ENCODE results near the gene SNX6. TPM values are rescaled to one million over a fixed set of nuclear protein-coding genes. Genes with fewer than 3 reads are reported as not detected.
"Not testable (repeated sequence)": the region's sequence is repeated elsewhere in the genome, so short reads cannot be mapped to it uniquely, and the experiment has no call there.

SNX6 gene
- polyA plus RNA-seq, 1 donor: 93.9 TPM

- no peak for DNase-seq
- Histone ChIP-seq H3K27me3 (ENCODE audit: control insufficient read depth, insufficient read depth, low read length) (no peaks in the 10 kb centered on the region), H3K36me3 (ENCODE audit: control insufficient read depth, insufficient read depth, low read length) (no peaks in the 10 kb centered on the region), H3K9me3 (ENCODE audit: control insufficient read depth, low read depth, low read length) (no peaks in the 10 kb centered on the region), H3K27ac (ENCODE audit: low read length) (no peak overlapping the region), H3K4me1 (ENCODE audit: control insufficient read depth, insufficient read depth, low read length) (no peaks in the 10 kb centered on the region), H3K4me3 (ENCODE audit: low read length) (no peak overlapping the region)
- no CpG with 5 or more reads among the region's 6 CpGs for WGBS (ENCODE audit: insufficient coverage, low lambda C conversion rate)
These were observed 13.4 kb upstream of the SNX6 start for GRCh38 chr14:34643361-34643760.

- Histone ChIP-seq H3K9me3 (ENCODE audit: control insufficient read depth, low read depth, low read length) (no peaks in the 10 kb centered on the region), H3K4me3 (ENCODE audit: low read length) (no peak overlapping the region), H3K36me3 (ENCODE audit: control insufficient read depth, insufficient read depth, low read length) (no peaks in the 10 kb centered on the region), H3K27ac (ENCODE audit: low read length) (no peak overlapping the region), H3K4me1 (ENCODE audit: control insufficient read depth, insufficient read depth, low read length) (no peaks in the 10 kb centered on the region), H3K27me3 (ENCODE audit: control insufficient read depth, insufficient read depth, low read length) (no peaks in the 10 kb centered on the region)
- WGBS (ENCODE audit: insufficient coverage, low lambda C conversion rate): no CpG with 5 or more reads among the region's 3 CpGs
- no peak for DNase-seq
These were observed 12.6 kb upstream of the SNX6 start for GRCh38 chr14:34642595-34642994.

GRCh38 chr14:34640826-34641225, 10.9 kb upstream of the SNX6 start:
- Histone ChIP-seq H3K4me3 (ENCODE audit: low read length) (no peak overlapping the region), H3K36me3 (ENCODE audit: control insufficient read depth, insufficient read depth, low read length) (no peaks in the 10 kb centered on the region), H3K9me3 (ENCODE audit: control insufficient read depth, low read depth, low read length) (no peaks in the 10 kb centered on the region), H3K27me3 (ENCODE audit: control insufficient read depth, insufficient read depth, low read length) (no peaks in the 10 kb centered on the region), H3K4me1 (ENCODE audit: control insufficient read depth, insufficient read depth, low read length) (no peaks in the 10 kb centered on the region), H3K27ac (ENCODE audit: low read length) (no peak overlapping the region)
- DNase-seq: no peak
- WGBS (ENCODE audit: insufficient coverage, low lambda C conversion rate): no CpG with 5 or more reads among the region's 1 CpG

- DNase-seq; H3K4me1 ChIP-seq (ENCODE audit: control insufficient read depth, insufficient read depth, low read length); H3K36me3 ChIP-seq (ENCODE audit: control insufficient read depth, insufficient read depth, low read length); H3K9me3 ChIP-seq (ENCODE audit: control insufficient read depth, low read depth, low read length); H3K27ac ChIP-seq (ENCODE audit: low read length); H3K4me3 ChIP-seq (ENCODE audit: low read length); H3K27me3 ChIP-seq (ENCODE audit: control insufficient read depth, insufficient read depth, low read length): not testable (repeated sequence)
- no CpG with 5 or more reads among the region's 9 CpGs for WGBS (ENCODE audit: insufficient coverage, low lambda C conversion rate)
These were observed 4.4 kb upstream of the SNX6 start for GRCh38 chr14:34634360-34634771.

GRCh38 chr14:34633742-34634141, 3.8 kb upstream of the SNX6 start:
- WGBS (ENCODE audit: insufficient coverage, low lambda C conversion rate): no CpG with 5 or more reads among the region's 1 CpG
- Histone ChIP-seq H3K36me3 (ENCODE audit: control insufficient read depth, insufficient read depth, low read length) (no peaks in the 10 kb centered on the region), H3K4me3 (ENCODE audit: low read length) (no peak overlapping the region), H3K27ac (ENCODE audit: low read length) (no peak overlapping the region), H3K27me3 (ENCODE audit: control insufficient read depth, insufficient read depth, low read length) (no peaks in the 10 kb centered on the region), H3K4me1 (ENCODE audit: control insufficient read depth, insufficient read depth, low read length) (no peaks in the 10 kb centered on the region), H3K9me3 (ENCODE audit: control insufficient read depth, low read depth, low read length) (no peaks in the 10 kb centered on the region)
- DNase-seq: no peak

- Histone ChIP-seq H3K27ac (ENCODE audit: low read length) (no peak overlapping the region), H3K9me3 (ENCODE audit: control insufficient read depth, low read depth, low read length) (no peaks in the 10 kb centered on the region), H3K36me3 (ENCODE audit: control insufficient read depth, insufficient read depth, low read length) (no peaks in the 10 kb centered on the region), H3K4me1 (ENCODE audit: control insufficient read depth, insufficient read depth, low read length) (no peaks in the 10 kb centered on the region), H3K4me3 (ENCODE audit: low read length) (no peak overlapping the region), H3K27me3 (ENCODE audit: control insufficient read depth, insufficient read depth, low read length) (no peaks in the 10 kb centered on the region)
- peak; percentile 61 to 86 for DNase-seq
- WGBS (ENCODE audit: insufficient coverage, low lambda C conversion rate): no CpG with 5 or more reads among the region's 5 CpGs
These were observed 2.5 kb upstream of the SNX6 start for GRCh38 chr14:34632411-34632978.

- DNase-seq: no peak
- Histone ChIP-seq H3K27me3 (ENCODE audit: control insufficient read depth, insufficient read depth, low read length) (no peaks in the 10 kb centered on the region), H3K27ac (ENCODE audit: low read length) (peak overlapping the region; percentile 93), H3K4me3 (ENCODE audit: low read length) (peak overlapping the region; percentile 86), H3K36me3 (ENCODE audit: control insufficient read depth, insufficient read depth, low read length) (peaks cover 3% of the 10 kb centered on the region), H3K9me3 (ENCODE audit: control insufficient read depth, low read depth, low read length) (no peaks in the 10 kb centered on the region), H3K4me1 (ENCODE audit: control insufficient read depth, insufficient read depth, low read length) (no peaks in the 10 kb centered on the region)
- WGBS (ENCODE audit: insufficient coverage, low lambda C conversion rate): no CpG with 5 or more reads among the region's 13 CpGs
These were observed 648 bp downstream of the SNX6 start for GRCh38 chr14:34629344-34629656.

- Histone ChIP-seq H3K27ac (ENCODE audit: low read length) (peak overlapping the region; percentile 93), H3K9me3 (ENCODE audit: control insufficient read depth, low read depth, low read length) (no peaks in the 10 kb centered on the region), H3K4me3 (ENCODE audit: low read length) (peak overlapping the region; percentile 86)
These were observed 1.2 kb downstream of the SNX6 start for GRCh38 chr14:34628681-34629135.

GRCh38 chr14:34623506-34623905, 6.4 kb downstream of the SNX6 start:
- no peak for DNase-seq
- Histone ChIP-seq H3K27me3 (ENCODE audit: control insufficient read depth, insufficient read depth, low read length) (no peaks in the 10 kb centered on the region), H3K9me3 (ENCODE audit: control insufficient read depth, low read depth, low read length) (no peaks in the 10 kb centered on the region), H3K36me3 (ENCODE audit: control insufficient read depth, insufficient read depth, low read length) (peaks cover 31% of the 10 kb centered on the region), H3K4me1 (ENCODE audit: control insufficient read depth, insufficient read depth, low read length) (no peaks in the 10 kb centered on the region), H3K27ac (ENCODE audit: low read length) (no peak overlapping the region), H3K4me3 (ENCODE audit: low read length) (no peak overlapping the region)
- 63% methylated on average over 2 of the region's 3 CpGs for WGBS (ENCODE audit: insufficient coverage, low lambda C conversion rate)

More at GRCh38 chr14:34628681-34629135, 1.2 kb downstream of the SNX6 start:
- peak; percentile 54 to 83 for DNase-seq
- H3K36me3 ChIP-seq (ENCODE audit: control insufficient read depth, insufficient read depth, low read length): peaks cover 3% of the 10 kb centered on the region
- H3K27me3 ChIP-seq (ENCODE audit: control insufficient read depth, insufficient read depth, low read length): no peaks in the 10 kb centered on the region
- 0% methylated on average over 3 of the region's 5 CpGs for WGBS (ENCODE audit: insufficient coverage, low lambda C conversion rate)
- H3K4me1 ChIP-seq (ENCODE audit: control insufficient read depth, insufficient read depth, low read length): no peaks in the 10 kb centered on the region

GRCh38 chr14:34620839-34621238, 9.1 kb downstream of the SNX6 start:
- no peaks in the 10 kb centered on the region for H3K9me3 ChIP-seq (ENCODE audit: control insufficient read depth, low read depth, low read length)
- H3K4me3 ChIP-seq (ENCODE audit: low read length): no peak overlapping the region
- WGBS (ENCODE audit: insufficient coverage, low lambda C conversion rate): no CpG with 5 or more reads among the region's 3 CpGs
- no peak overlapping the region for H3K27ac ChIP-seq (ENCODE audit: low read length)
- no peaks in the 10 kb centered on the region for H3K27me3 ChIP-seq (ENCODE audit: control insufficient read depth, insufficient read depth, low read length)
- DNase-seq: no peak
- H3K36me3 ChIP-seq (ENCODE audit: control insufficient read depth, insufficient read depth, low read length): peaks cover 37% of the 10 kb centered on the region
- no peaks in the 10 kb centered on the region for H3K4me1 ChIP-seq (ENCODE audit: control insufficient read depth, insufficient read depth, low read length)

- Histone ChIP-seq H3K36me3 (ENCODE audit: control insufficient read depth, insufficient read depth, low read length) (peaks cover 37% of the 10 kb centered on the region), H3K27ac (ENCODE audit: low read length) (no peak overlapping the region), H3K4me3 (ENCODE audit: low read length) (no peak overlapping the region), H3K9me3 (ENCODE audit: control insufficient read depth, low read depth, low read length) (no peaks in the 10 kb centered on the region), H3K4me1 (ENCODE audit: control insufficient read depth, insufficient read depth, low read length) (no peaks in the 10 kb centered on the region), H3K27me3 (ENCODE audit: control insufficient read depth, insufficient read depth, low read length) (no peaks in the 10 kb centered on the region)
- DNase-seq: no peak
- no CpG with 5 or more reads among the region's 2 CpGs for WGBS (ENCODE audit: insufficient coverage, low lambda C conversion rate)
These were observed 9.8 kb downstream of the SNX6 start for GRCh38 chr14:34620115-34620514.

All from large intestine (tissue), 3 donors.